AG04449 (cell line): ENCODE measurements around the gene ZNF496.
"Not testable (repeated sequence)": the region's sequence is repeated elsewhere in the genome, so short reads cannot be mapped to it uniquely, and the experiment has no call there.

Source experiments
- CTCF ChIA-PET: fragments of 350-600 bp; formaldehyde crosslinking; extraction: SDS; loops from one replicate; lab custom pipeline; 2021; ENCODE audit warnings: antibody characterized with exemption; lab: Yijun Ruan, JAX
- POLR2A ChIA-PET: fragments of 400-600, 350-600 bp; formaldehyde crosslinking; extraction: SDS; loops from one replicate; lab custom pipeline; 2020; ENCODE audit warnings: antibody characterized with exemption, inconsistent platforms; lab: Yijun Ruan, JAX
- DNase-seq: peaks from one replicate; pipeline ENCODE4 v3.0.0-alpha.2; 2010; ENCODE audit warnings: low read depth, low spot score
- H3K4me3 ChIP-seq: 2 replicates; pipeline ENCODE4 v1.5.1; 2011; ENCODE audit warnings: low read depth, mild to moderate bottlenecking, control low read depth, low read length
- CTCF ChIP-seq: IDR thresholded peaks from one replicate; pipeline ENCODE4 v1.5.1; 2011; ENCODE audit warnings: mild to moderate bottlenecking, moderate library complexity, low read length, control low read depth, inconsistent platforms; ENCODE audit not compliant: insufficient read depth; ENCODE audit errors: missing control alignments

The ZNF496 gene

GRCh38 chr1:247270003-247270402 lies 61.7 kb downstream of the ZNF496 start:
- TF ChIP-seq CTCF: no peak
- ChIA-PET CTCF (no interaction called here), POLR2A (no interaction called here)
- no peak overlapping the region for H3K4me3 ChIP-seq
- DNase-seq: no peak

GRCh38 chr1:247269133-247269532 lies 62.5 kb downstream of the ZNF496 start:
- CTCF ChIA-PET: no interaction called here
- POLR2A ChIA-PET: no interaction called here
- no peak for DNase-seq
- H3K4me3 ChIP-seq: no peak overlapping the region
- TF ChIP-seq CTCF: no peak

- TF ChIP-seq CTCF: no peak
- ChIA-PET POLR2A (no interaction called here), CTCF (no interaction called here)
- H3K4me3 ChIP-seq: no peak overlapping the region
- no peak for DNase-seq
These were observed 63.1 kb downstream of the ZNF496 start for GRCh38 chr1:247268390-247269045.

- TF ChIP-seq CTCF: no peak
- DNase-seq: no peak
- CTCF ChIA-PET: no interaction called here
- H3K4me3 ChIP-seq: no peak overlapping the region
- POLR2A ChIA-PET: no interaction called here
These were observed 65.6 kb downstream of the ZNF496 start for GRCh38 chr1:247266053-247266452.

GRCh38 chr1:247255772-247256171 lies 75.9 kb downstream of the ZNF496 start, which contains the start of gene VN1R5:
Gene VN1R5 (plus strand): TSS chr1:247256072.
- DNase-seq, H3K4me3 ChIP-seq, CTCF ChIA-PET, POLR2A ChIA-PET: not testable (repeated sequence)

- TF ChIP-seq CTCF: no peak
- DNase-seq: no peak
- CTCF ChIA-PET: no interaction called here
- no peak overlapping the region for H3K4me3 ChIP-seq
- POLR2A ChIA-PET: no interaction called here
These were observed 84.1 kb downstream of the ZNF496 start for GRCh38 chr1:247247568-247247967.
